Thymus (tissue), 11 donors: ENCODE measurements around the gene ATAD3A. TPM values are rescaled to one million over a fixed set of nuclear protein-coding genes. Genes with fewer than 3 reads are reported as not detected.
"Not testable (repeated sequence)": the region's sequence is repeated elsewhere in the genome, so short reads cannot be mapped to it uniquely, and the experiment has no call there.

Source experiments
- DNase-seq, 9 donors: peaks; one replicate each; pipeline ENCODE4 v3.0.0-alpha.2; 2013; ENCODE audit warnings: low spot score in 9 of 9, low read depth in 6 of 9, missing footprints in 1 of 9
- H3K27ac ChIP-seq, 2 donors: one replicate each; pipeline ENCODE4 v1.5.1; 2013; ENCODE audit warnings: control low read depth in 1 of 2, low read depth in 1 of 2, low read length in 1 of 2, mild to moderate bottlenecking in 1 of 2, moderate library complexity in 1 of 2
- H3K27me3 ChIP-seq, 2 donors: one replicate each; pipeline ENCODE4 v1.5.1; 2013; ENCODE audit warnings: low read length in 1 of 2; ENCODE audit not compliant: control insufficient read depth in 2 of 2, insufficient read depth in 1 of 2
- H3K36me3 ChIP-seq, 2 donors: one replicate each; pipeline ENCODE4 v1.5.1; 2013; ENCODE audit warnings: low read length in 1 of 2, mild to moderate bottlenecking in 1 of 2, moderate library complexity in 1 of 2; ENCODE audit not compliant: control insufficient read depth in 2 of 2, insufficient read depth in 2 of 2
- H3K4me1 ChIP-seq, 2 donors: one replicate each; pipeline ENCODE4 v1.5.1; 2013; ENCODE audit warnings: low read length in 2 of 2; ENCODE audit not compliant: control insufficient read depth in 2 of 2, insufficient read depth in 2 of 2
- H3K4me3 ChIP-seq, 2 donors: one replicate each; pipeline ENCODE4 v1.5.1; 2013; ENCODE audit warnings: low read length in 2 of 2, control low read depth in 1 of 2, mild to moderate bottlenecking in 1 of 2
- H3K9me3 ChIP-seq, 2 donors: one replicate each; pipeline ENCODE4 v1.5.1; 2013; ENCODE audit warnings: low read length in 1 of 2, mild to moderate bottlenecking in 1 of 2; ENCODE audit not compliant: control insufficient read depth in 2 of 2, insufficient read depth in 1 of 2
- WGBS: extraction: QIAGEN DNeasy Blood & Tissue Kit; methylation state at CpG from one replicate; pipeline ENCODE4 v1.1.7; 2013; 5-methylcytosine and 5-hydroxymethylcytosine counted together
- polyA plus RNA-seq: library from polyadenylated mRNA; stranded (reverse); fragments of 200-250 nt; gene quantifications from one replicate; pipeline ENCODE4 v1.2.3, GENCODE V29; 2013
- total RNA-seq: library from RNA; stranded (reverse); fragments of 120-200 nt; gene quantifications from one replicate; pipeline ENCODE4 v1.2.4, GENCODE V29; 2013
- donor health status: healthy.

The ATAD3A gene
- total and polyA plus RNA-seq, 2 donors = 17.5 to 20.2 TPM

DNA sequence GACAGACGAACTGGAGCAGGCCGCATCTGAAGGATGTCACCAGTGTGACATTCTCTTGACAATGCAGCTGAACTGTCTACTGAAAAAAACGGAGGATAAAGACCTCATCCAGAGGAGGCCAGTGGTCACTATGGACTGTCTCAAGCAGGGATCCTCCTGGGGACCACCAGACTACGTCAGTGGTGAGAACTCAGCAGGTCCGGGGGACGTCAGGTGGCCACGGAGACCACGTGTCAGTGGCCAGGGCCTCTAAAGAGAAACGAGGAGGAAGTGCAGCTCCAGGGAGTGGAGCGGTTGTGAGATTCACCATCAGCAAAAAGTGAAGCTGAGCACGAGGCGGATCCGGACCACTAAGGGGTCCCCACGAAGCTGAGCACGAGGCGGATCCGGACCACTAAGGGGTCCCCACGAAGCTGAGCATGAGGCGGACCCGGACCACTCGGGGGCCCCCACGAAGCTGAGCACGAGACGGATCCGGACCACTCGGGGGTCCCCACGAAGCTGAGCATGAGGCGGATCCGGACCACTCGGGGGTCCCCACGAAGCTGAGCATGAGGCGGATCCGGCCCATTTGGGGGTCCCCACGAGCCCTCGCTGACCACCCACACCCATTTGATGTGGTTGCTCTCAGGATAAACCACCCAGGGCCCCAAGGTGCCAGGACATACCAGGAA, 42.0 kb downstream of the ATAD3A start:
- WGBS = 93% methylated on average over 35 of the region's 35 CpGs
- H3K27ac ChIP-seq = no peak overlapping the region
- no peak overlapping the region for H3K4me3 ChIP-seq
- peaks cover 6 to 15% of the 10 kb centered on the region in 2 donors for H3K36me3 ChIP-seq
- H3K9me3 ChIP-seq = peaks cover 0 to 3% of the 10 kb centered on the region in 2 donors
- no peaks in the 10 kb centered on the region for H3K4me1 ChIP-seq
- no peaks in the 10 kb centered on the region for H3K27me3 ChIP-seq
- no peak for DNase-seq

DNA sequence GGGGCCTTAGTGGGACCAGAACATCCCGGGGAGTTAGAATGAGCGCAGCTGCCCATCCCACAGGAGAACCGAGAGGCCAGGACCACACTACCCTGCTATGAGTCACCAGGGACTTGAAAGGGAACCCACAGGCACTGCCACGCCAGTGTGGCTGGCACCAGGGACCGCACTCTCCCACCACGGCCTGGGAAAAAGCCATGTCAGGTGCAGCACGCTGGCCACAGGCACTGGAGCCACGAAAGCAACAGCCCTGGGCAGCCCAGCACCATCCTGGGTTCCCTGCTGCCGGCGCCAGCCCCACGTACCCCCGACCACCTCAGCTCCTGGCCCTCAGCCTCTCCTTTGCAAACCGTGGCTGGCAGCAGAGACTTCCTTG, 42.6 kb downstream of the ATAD3A start:
- no peak overlapping the region for H3K27ac ChIP-seq
- WGBS = 97% methylated on average over 13 of the region's 13 CpGs

DNA sequence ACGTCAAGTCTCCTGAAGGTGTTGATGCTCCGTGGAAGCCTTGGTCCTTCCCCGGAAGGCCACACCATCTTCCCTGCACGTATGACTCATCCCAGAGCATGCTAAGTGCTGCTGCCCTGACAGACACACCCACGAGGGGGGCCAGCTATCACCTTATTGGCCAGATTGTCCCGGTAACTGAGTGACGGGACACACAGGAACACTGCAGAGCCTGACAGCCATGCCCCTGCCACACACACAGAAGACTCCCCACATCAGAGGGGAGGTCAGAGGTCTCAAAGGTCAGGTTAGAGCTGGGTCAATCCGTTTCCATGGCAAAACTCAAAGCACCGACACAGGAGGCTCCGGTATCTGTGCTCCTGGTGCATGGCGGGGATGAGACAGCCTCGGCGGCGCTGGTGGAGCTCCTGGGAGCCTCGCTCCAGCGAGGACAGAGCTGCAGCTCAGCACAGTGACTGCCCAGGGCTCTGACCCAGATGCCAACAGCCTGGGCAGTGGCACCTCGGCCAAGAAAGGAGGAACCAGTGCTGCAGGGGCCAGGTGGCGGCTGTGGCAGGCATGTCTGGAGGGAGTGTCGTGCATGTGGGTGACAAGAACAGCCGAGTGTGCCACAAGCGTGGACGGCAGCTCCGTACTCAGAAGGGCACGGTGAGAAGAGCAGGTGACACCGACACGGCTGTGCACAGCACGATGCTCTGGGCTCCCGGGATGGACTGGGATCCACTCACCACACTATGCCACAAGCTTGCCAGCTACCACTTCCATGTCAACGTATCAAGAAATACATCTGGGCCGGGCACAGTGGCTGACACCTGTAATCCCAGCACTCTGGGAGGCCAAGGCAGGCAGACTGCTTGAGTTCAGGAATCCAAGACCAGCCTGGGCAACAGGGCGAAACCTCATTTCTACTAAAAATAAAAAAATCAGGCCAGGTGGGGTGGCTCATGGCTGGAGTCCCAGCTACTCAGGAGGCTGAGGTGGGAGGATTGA, 43.3 kb downstream of the ATAD3A start:
- H3K36me3 ChIP-seq = peaks cover 12 to 19% of the 10 kb centered on the region in 2 donors
- peaks cover 0 to 3% of the 10 kb centered on the region in 2 donors for H3K9me3 ChIP-seq
- H3K4me1 ChIP-seq = no peaks in the 10 kb centered on the region
- no peaks in the 10 kb centered on the region for H3K27me3 ChIP-seq
- no peak for DNase-seq
- no peak overlapping the region for H3K4me3 ChIP-seq
- no peak overlapping the region for H3K27ac ChIP-seq
- 96% methylated on average over 31 of the region's 31 CpGs for WGBS

More for the DNA sequence above, 42.6 kb downstream of the ATAD3A start:
- no peaks in the 10 kb centered on the region for H3K27me3 ChIP-seq
- no peak for DNase-seq
- no peaks in the 10 kb centered on the region for H3K4me1 ChIP-seq
- H3K4me3 ChIP-seq = no peak overlapping the region
- H3K9me3 ChIP-seq = peaks cover 0 to 3% of the 10 kb centered on the region in 2 donors
- H3K36me3 ChIP-seq = peaks cover 9 to 15% of the 10 kb centered on the region in 2 donors

DNA sequence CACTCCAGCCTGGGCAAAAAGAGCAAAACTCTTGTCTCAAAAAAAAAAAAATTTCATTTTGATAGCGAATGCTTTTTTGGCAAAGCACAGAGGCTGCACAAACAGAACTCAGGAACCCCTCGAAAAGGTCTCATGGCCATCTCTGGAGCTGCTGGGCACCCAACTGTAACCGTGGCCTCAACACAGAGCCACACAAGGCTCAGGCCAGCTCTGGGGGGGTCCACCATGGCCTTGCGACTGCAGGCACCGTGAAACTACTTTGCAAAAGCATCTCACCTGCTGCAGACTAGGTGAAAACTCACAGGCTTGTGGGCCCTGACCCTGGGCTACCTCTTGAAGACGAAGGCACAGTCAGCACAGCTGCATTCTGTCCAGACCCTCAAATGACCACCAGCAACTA, 44.5 kb downstream of the ATAD3A start:
- peaks cover 0 to 3% of the 10 kb centered on the region in 2 donors for H3K9me3 ChIP-seq
- DNase-seq = no peak
- H3K36me3 ChIP-seq = peaks cover 21 to 25% of the 10 kb centered on the region in 2 donors
- no peaks in the 10 kb centered on the region for H3K4me1 ChIP-seq
- H3K27ac ChIP-seq = no peak overlapping the region
- WGBS = 98% methylated on average over 6 of the region's 6 CpGs
- H3K4me3 ChIP-seq = no peak overlapping the region
- H3K27me3 ChIP-seq = no peaks in the 10 kb centered on the region

DNA sequence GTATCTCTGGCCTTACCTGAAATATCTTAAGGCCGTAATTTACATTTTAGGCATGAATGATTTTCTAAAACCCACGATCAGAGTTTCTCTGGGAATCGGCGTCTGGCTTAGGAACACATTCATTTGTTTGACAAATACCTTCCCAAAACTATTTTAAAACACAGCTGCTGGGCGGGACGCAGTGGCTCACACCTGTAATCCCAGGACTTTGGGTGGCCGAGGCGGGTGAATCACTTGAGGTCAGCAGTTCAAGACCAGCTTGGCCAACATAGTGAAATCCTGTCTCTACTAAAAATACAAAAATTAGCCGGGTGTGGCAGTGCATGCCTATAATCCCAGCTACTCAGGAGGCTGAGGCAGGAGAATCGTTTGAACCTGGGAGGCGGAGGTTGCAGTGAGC, 45.0 kb downstream of the ATAD3A start:
- 98% methylated on average over 11 of the region's 11 CpGs for WGBS
- peaks cover 25 to 30% of the 10 kb centered on the region in 2 donors for H3K36me3 ChIP-seq

DNA sequence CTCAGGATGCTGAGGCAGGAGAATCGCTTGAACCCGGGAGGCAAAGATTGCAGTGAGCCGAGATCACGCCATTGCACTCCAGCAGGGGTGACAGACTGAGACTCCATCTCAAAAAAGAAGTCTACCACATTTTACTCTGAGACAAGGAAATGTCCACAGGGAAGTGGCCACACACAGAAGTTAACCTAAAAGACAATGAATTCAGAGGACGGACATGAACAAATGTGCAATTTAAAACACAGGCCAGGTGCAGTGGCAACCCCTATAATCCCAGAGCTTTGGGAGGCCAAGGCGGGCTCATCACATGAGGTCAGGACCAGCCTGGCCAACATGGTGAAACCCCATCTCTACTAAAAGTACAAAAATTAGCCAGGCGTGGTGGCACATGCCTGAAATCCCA, 45.7 kb downstream of the ATAD3A start:
- not testable (repeated sequence) for H3K4me3 ChIP-seq, H3K9me3 ChIP-seq, H3K4me1 ChIP-seq, H3K27me3 ChIP-seq, H3K27ac ChIP-seq, DNase-seq
- peaks cover 32 to 37% of the 10 kb centered on the region in 2 donors for H3K36me3 ChIP-seq
- WGBS = 93% methylated on average over 7 of the region's 7 CpGs

More for the DNA sequence above, 45.0 kb downstream of the ATAD3A start:
- H3K27ac ChIP-seq, H3K9me3 ChIP-seq, DNase-seq, H3K4me3 ChIP-seq, H3K4me1 ChIP-seq, H3K27me3 ChIP-seq: not testable (repeated sequence)

DNA sequence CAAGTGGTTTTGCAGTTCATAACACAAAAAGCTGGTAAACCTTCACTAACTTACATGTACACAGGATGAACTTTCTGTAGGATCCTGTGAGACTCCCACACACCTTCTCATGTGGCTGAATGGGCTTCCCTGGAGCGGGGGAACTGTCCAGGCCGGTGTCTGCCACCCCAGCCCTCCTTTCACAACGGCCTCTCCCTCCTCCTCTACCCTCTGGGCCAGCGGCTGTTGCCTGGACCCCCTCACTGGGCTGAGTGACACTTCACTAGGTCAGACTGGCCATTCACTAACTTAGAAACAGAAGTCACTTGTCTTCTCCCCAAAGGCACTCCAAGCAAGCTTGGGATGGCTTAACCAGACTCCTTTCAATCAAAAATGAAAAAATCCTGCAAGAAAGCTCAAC, 46.6 kb downstream of the ATAD3A start:
- Histone ChIP-seq H3K4me3 (no peak overlapping the region), H3K27ac (no peak overlapping the region), H3K4me1 (no peaks in the 10 kb centered on the region), H3K36me3 (peaks cover 40 to 46% of the 10 kb centered on the region in 2 donors), H3K9me3 (peaks cover 0 to 3% of the 10 kb centered on the region in 2 donors), H3K27me3 (no peaks in the 10 kb centered on the region)
- no peak for DNase-seq
- 85% methylated on average over 4 of the region's 4 CpGs for WGBS

DNA sequence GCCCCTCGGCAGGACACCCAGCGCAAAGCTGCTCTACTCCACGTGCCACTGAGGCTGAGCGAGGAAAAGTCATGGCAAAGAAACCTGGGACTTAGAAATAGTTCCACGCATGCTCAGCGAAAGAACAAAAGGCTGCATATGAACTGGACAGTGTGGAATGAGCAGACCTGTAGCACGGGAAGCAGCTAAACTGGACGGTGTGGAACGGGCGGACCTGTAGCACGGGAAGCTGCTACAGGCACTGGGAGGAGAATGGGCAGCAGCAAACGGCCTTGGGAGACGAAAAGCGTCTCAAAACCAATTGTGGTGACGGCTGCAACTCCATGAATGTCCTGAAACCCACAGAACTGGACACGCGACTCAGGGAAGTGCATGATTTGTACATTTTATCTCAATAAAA, 47.1 kb downstream of the ATAD3A start:
- WGBS = 97% methylated on average over 17 of the region's 17 CpGs
- H3K4me1 ChIP-seq = no peaks in the 10 kb centered on the region
- no peak overlapping the region for H3K4me3 ChIP-seq
- H3K9me3 ChIP-seq = peaks cover 3% of the 10 kb centered on the region in 2 donors
- H3K27ac ChIP-seq = no peak overlapping the region
- H3K27me3 ChIP-seq = no peaks in the 10 kb centered on the region
- peaks cover 45 to 51% of the 10 kb centered on the region in 2 donors for H3K36me3 ChIP-seq
- DNase-seq = no peak

DNA sequence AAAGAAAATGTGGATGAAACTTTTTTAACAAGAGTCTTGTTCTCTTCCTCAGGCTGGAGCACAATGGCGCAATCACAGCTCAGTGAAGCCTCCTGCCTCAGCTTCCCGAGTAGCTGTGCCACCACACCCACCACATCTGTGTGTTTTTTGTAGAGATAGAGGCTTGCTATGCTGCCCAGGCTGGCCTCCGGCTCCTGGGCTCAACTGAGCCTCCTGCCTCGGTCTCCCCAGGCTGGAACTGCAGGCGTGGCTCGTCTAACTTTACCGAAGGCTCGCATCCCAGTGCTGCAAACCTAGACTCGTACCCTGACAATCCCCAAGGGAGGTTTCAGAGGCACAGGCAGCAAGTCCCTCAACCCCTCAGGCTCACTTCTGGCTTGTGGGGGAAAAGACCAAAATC, 48.2 kb downstream of the ATAD3A start:
- 97% methylated on average over 9 of the region's 9 CpGs for WGBS
- Histone ChIP-seq H3K4me3 (no peak overlapping the region), H3K27ac (no peak overlapping the region), H3K9me3 (peaks cover 0 to 6% of the 10 kb centered on the region in 2 donors), H3K36me3 (peaks cover 54 to 55% of the 10 kb centered on the region in 2 donors), H3K4me1 (no peaks in the 10 kb centered on the region), H3K27me3 (no peaks in the 10 kb centered on the region)
- no peak for DNase-seq
